Heart right ventricle (tissue), 16 donors: ENCODE data around the gene YES1. TPM values are rescaled to one million over a fixed set of nuclear protein-coding genes. Genes with fewer than 3 reads are reported as not detected.

ENCODE experiments used
- ATAC-seq, 8 donors: fragments of 200-7000 bp; cut with Tn5 transposase; one replicate each; pipeline ENCODE4 v1.9.1; 2020; ENCODE audit warnings: mild to moderate bottlenecking in 8 of 8, moderate library complexity in 8 of 8, moderate number of reproducible peaks in 1 of 8
- DNase-seq, 2 donors: peaks; one replicate each; pipeline ENCODE4 v3.0.0-alpha.2; 2020
- H3K27ac ChIP-seq, 10 donors: fragments of 200-600 bp; sonication (generic) in 2 of 10; one replicate each; pipeline versions ENCODE4 v1.5.0 to v1.8.0; 2020 to 2022; ENCODE audit warnings: mild to moderate bottlenecking in 3 of 10
- H3K27me3 ChIP-seq, 7 donors: fragments of 200-600 bp; one replicate each; pipeline ENCODE4 v1.8.0; 2021 to 2022; ENCODE audit warnings: mild to moderate bottlenecking in 2 of 7
- H3K36me3 ChIP-seq, 9 donors: fragments of 200-600 bp; sonication (generic) in 1 of 9; one replicate each; pipeline versions ENCODE4 v1.5.0 to v1.8.0; 2020 to 2022; ENCODE audit warnings: mild to moderate bottlenecking in 2 of 9
- H3K4me1 ChIP-seq, 9 donors: fragments of 200-600 bp; sonication (generic) in 1 of 9; one replicate each; pipeline versions ENCODE4 v1.5.0 to v1.8.0; 2020 to 2022; ENCODE audit warnings: mild to moderate bottlenecking in 4 of 9
- H3K4me3 ChIP-seq, 10 donors: fragments of 200-600 bp; sonication (generic) in 2 of 10; one replicate each; pipeline versions ENCODE4 v1.5.0 to v1.8.0; 2020 to 2022; ENCODE audit warnings: mild to moderate bottlenecking in 7 of 10, moderate library complexity in 2 of 10
- H3K9me3 ChIP-seq, 11 donors: fragments of 200-600 bp in 10 of 11; sonication (generic) in 2 of 11; one replicate each; pipeline versions ENCODE4 v1.5.0 to v1.8.0; 2013 to 2022; ENCODE audit warnings: mild to moderate bottlenecking in 2 of 11, control low read depth in 1 of 11, moderate library complexity in 1 of 11
- CTCF ChIP-seq, 9 donors: fragments of 200-600 bp; sonication (generic) in 2 of 9; IDR thresholded peaks; one replicate each; pipeline versions ENCODE4 v1.5.0 to v1.8.0; 2021 to 2022; ENCODE audit warnings: antibody characterized with exemption in 9 of 9, mild to moderate bottlenecking in 5 of 9, moderate library complexity in 1 of 9
- WGBS, 2 donors: extraction: QIAGEN DNeasy Blood & Tissue Kit; methylation state at CpG; one replicate each; pipeline ENCODE4 v1.1.7; 2013; ENCODE audit warnings: inconsistent platforms in 1 of 2; 5-methylcytosine and 5-hydroxymethylcytosine counted together
- intact Hi-C, 10 donors: fragments of 100-400 bp; cut with DNase I; formaldehyde crosslinking; loops; one replicate each; pipeline versions ENCODE4 v1.11.1 to v1.14.2; 2022
- polyA plus RNA-seq, 2 donors: library from polyadenylated mRNA; stranded (reverse); fragments of 200-250 nt; gene quantifications; one replicate each; pipeline ENCODE4 v1.2.3, GENCODE V29; 2013
- total RNA-seq, 10 donors: library from RNA; stranded (reverse); fragmentation: NEBNext Ultra II Directional in 3 of 10; extraction: Animal tissue kit (Norgen Biotek cat#: 25700) in 3 of 10; gene quantifications; one replicate each; pipeline versions ENCODE4 v1.2.1 to v1.2.4, GENCODE V29; 2021 to 2023
- donor health status: Arrhythmogenic right ventricular cardiomyopathy.
- donor health status: ischemic (EF 13 %, LVEDD 7.1; RV severe dilation, severe dysfunction).
- donor health status: healthy with polysubstance abuse.
- donor health status: DM: no; HTN: yes; CAD: no.
- donor health status: DM: no; HTN: no; CAD: no.
- donor health status: ischemic (EF 25% LVEDD 6.9; RV normal size, moderate dysfunction).
- donor health status: ischemic (EF 25% LVEDD 5.7; RV mildly dilated, moderate dysfunction).
- donor health status: healthy.
- donor health status: DM: yes; HTN: yes; CAD: no.
- donor health status: Ischemic cardiomyopathy.
- donor health status: ischemic (EF 35%, LVEDD 5.7; RV mildly dilated, moderate dysfunction).
- donor health status: nonischemic (EF 11% LVEDD 7.7; RV severe dilation, severe dysfunction).
- donor health status: DM: yes; HTN: yes; CAD: no.
- donor health status: PGD.
- donor health status: ischemic (EF 29% LVEDD 5.4; RV normal size, mild dysfunction).
- donor health status: nonischemic (EF 23%, LVEDD 6.1; RV moderate dilation, normal function).

YES1 gene
- total and polyA plus RNA-seq, 12 donors: 10.3 to 31.5 (median 21.7) TPM

- intact Hi-C loops: no loop called here
- no peak for TF ChIP-seq CTCF (IDR thresholded peaks at IDR 0.05)
- WGBS, 2 donors: 95 to 97% methylated on average over 2 of the region's 2 CpGs
- no peak overlapping the region for H3K4me3 ChIP-seq
- H3K9me3 ChIP-seq: peaks cover 0 to 4% (median 0%) of the 10 kb centered on the region in 11 donors
- H3K27me3 ChIP-seq: peaks cover 0 to 9% (median 0%) of the 10 kb centered on the region in 7 donors
- H3K4me1 ChIP-seq: peaks cover 0 to 20% (median 9%) of the 10 kb centered on the region in 9 donors
- H3K36me3 ChIP-seq: no peaks in the 10 kb centered on the region
- DNase-seq (no peak), ATAC-seq (no peak)
- H3K27ac ChIP-seq: no peak overlapping the region
Observed at GRCh38 chr18:840516-840915, 28.5 kb upstream of the YES1 start.

DNA sequence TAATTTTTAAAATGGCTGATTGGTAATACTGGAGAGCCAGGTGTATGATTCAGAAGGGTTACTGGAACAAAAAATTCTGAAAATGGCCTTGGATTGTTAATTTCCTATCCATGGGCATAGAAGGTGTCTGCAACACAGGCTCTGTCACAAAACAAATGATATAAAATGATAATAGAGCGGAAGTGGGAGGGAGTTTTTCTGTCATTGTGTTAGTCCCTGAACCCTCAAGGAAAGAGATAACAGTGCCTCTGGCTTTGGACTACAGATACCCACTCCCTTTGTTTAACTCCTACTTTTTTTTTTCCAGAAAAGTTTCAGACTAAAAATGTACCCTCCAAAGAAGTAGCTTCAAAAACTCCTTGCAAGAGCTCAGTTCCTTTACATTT lies 28.0 kb upstream of the YES1 start:
- H3K9me3 ChIP-seq: peaks cover 0 to 4% (median 0%) of the 10 kb centered on the region in 11 donors
- H3K4me1 ChIP-seq: peaks cover 0 to 16% (median 9%) of the 10 kb centered on the region in 9 donors
- no peaks in the 10 kb centered on the region for H3K36me3 ChIP-seq
- no peak overlapping the region for H3K4me3 ChIP-seq
- peaks cover 0 to 9% (median 0%) of the 10 kb centered on the region in 7 donors for H3K27me3 ChIP-seq
- H3K27ac ChIP-seq: peak overlapping the region in 4 of 10 donors; percentile 6 to 39 (median 24)
- no peak for ATAC-seq
- intact Hi-C loops: no loop called here
- DNase-seq: no peak
- WGBS, 2 donors: 64 to 76% methylated on average over 1 of the region's 1 CpG
- TF ChIP-seq CTCF (IDR thresholded peaks at IDR 0.05): no peak

DNA sequence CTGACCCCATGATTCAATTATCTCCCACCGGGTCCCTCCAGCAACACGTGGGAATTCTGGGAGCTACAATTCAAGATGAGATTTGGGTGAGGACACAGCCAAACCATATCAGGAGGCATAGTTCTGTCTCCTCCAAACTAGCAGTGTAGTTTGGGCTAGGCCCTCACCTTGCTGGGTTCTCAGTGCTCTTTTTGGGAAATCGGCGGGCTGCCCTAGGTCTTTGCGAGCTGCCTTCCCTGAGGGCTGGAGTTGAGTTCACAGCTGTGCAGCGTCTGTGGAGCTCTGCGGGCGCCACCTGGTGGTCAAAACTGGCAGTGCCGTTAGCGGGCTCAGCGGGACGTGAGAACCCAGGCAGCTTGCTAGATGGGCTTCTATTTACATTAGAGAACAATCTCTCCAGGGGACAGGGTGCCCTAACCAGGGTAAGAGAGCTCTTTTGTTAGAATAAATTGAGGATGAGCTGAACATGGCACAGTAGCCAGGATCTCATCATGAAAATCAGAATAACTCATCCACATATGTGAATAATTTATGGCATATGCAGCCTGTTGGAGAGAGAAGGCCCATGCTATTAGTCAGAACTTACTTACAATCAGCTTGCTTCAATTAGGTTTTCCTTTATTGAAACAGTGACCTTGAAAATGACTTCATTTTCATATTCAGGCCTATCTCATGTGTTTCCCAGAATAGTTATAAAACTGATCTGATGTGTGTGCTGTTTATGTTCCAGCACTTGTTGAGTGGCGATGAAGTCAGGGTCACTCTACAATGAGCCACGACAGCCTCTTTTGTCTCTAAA lies 27.4 kb upstream of the YES1 start:
- intact Hi-C loops: loop anchor here (2.0 to 10.0 kb wide), 8 partner anchors 97 to 565 kb away; no protein-coding TSS in a partner anchor
- peak; percentile 93 to 97 (median 95) for ATAC-seq
- Histone ChIP-seq H3K4me3 (no peak overlapping the region), H3K27me3 (peaks cover 0 to 9% (median 0%) of the 10 kb centered on the region in 7 donors), H3K9me3 (no peaks in the 10 kb centered on the region), H3K27ac (peak overlapping the region in 4 of 10 donors; percentile 6 to 39 (median 24)), H3K4me1 (peaks cover 0 to 12% (median 8%) of the 10 kb centered on the region in 9 donors), H3K36me3 (no peaks in the 10 kb centered on the region)
- WGBS, 2 donors: 12 to 15% methylated on average over 14 of the region's 14 CpGs
- TF ChIP-seq CTCF (IDR thresholded peaks at IDR 0.05): peak; percentile 84 to 99 (median 97)
- peak; percentile 84 to 89 for DNase-seq

DNA sequence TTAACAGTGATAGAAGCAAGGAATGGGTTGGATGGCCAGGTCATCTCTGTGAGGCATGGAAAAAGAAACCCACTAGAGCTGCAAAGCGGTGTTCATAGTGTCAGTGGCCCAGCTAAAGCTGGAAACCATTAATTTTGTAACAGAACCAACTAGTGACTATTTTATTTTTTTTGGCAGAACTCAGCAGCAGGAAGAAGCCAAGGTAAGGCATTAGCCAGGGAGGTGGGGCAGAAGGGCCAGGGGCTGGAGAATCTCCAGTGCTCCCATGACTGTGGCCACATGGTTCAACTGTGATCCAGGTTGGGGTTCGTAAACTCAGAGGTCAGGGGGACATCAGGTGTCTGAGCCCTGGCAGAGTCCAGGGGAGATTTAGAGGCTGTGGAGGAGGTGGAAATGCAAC lies 25.9 kb upstream of the YES1 start:
- intact Hi-C loops: loop anchor here (2.0 to 10.0 kb wide), 8 partner anchors 95 to 563 kb away; no protein-coding TSS in a partner anchor

More for the DNA sequence above, 25.9 kb upstream of the YES1 start:
- Histone ChIP-seq H3K4me1 (peaks cover 0 to 12% (median 8%) of the 10 kb centered on the region in 9 donors), H3K9me3 (no peaks in the 10 kb centered on the region), H3K27ac (no peak overlapping the region), H3K4me3 (no peak overlapping the region), H3K36me3 (no peaks in the 10 kb centered on the region), H3K27me3 (peaks cover 0 to 16% (median 0%) of the 10 kb centered on the region in 7 donors)
- DNase-seq: no peak
- no peak for ATAC-seq
- no peak for TF ChIP-seq CTCF (IDR thresholded peaks at IDR 0.05)
- 72 to 87% methylated on average over 2 of the region's 2 CpGs for WGBS, 2 donors
